Superior temporal gyrus (tissue), 1 donor: Measurements from ENCODE around the gene AGR2.
A peak's percentile ranks its signal among the peaks of the same experiment; 100 is the strongest.
"Not testable (repeated sequence)": the region's sequence is repeated elsewhere in the genome, so short reads cannot be mapped to it uniquely, and the experiment has no call there.

Experiments used
- DNase-seq: peaks from one replicate; pipeline ENCODE4 v3.0.0-alpha.2; 2016; ENCODE audit errors: extremely low spot score

AGR2 gene

GRCh38 chr7:16774294-16774693 is 30.5 kb downstream of the AGR2 start:
- DNase-seq, result no peak

- peak; percentile 11 for DNase-seq
Measured at GRCh38 chr7:16773884-16774283, 30.9 kb downstream of the AGR2 start.

DNA sequence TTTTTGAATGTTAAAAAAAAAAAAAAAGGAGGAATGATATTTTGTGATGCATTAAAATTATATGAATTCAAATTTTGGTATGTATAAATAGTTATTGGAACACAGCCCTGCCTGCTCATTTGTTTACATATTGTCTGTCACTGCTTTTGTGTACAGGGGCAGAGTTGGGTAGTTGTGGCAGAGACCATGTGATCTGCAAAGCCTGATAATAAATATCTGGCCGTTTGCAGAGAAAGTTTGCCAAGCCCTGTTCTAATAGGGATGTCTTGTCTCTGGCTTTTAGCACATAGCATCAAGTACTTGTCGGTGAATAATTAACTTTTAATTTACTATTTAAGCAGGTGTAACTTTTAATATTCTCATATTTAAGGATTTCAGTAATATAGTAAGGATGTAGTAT is 31.5 kb downstream of the AGR2 start:
- no peak for DNase-seq

- DNase-seq, result peak; percentile 18
Measured at GRCh38 chr7:16770657-16771329, 34.0 kb downstream of the AGR2 start.

DNA sequence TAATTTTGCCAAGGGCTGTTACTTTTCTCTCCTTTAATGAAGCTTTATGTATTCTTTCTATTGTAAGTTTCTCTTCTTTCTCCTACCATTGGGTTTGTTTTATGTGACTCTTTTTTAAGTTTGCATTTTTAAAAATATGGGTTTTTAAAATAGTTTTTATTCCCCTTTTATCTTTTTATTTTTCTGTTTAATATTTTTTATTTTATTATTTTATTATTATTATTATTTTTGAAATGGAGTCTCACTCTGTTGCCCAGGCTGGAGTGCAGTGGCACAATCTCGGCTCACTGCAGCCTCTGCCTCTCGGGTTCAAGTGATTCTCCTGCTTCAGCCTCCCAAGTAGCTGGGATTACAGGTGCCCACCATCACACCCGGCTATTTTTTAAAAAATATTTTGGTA is 34.8 kb downstream of the AGR2 start:
- not testable (repeated sequence) for DNase-seq

DNA sequence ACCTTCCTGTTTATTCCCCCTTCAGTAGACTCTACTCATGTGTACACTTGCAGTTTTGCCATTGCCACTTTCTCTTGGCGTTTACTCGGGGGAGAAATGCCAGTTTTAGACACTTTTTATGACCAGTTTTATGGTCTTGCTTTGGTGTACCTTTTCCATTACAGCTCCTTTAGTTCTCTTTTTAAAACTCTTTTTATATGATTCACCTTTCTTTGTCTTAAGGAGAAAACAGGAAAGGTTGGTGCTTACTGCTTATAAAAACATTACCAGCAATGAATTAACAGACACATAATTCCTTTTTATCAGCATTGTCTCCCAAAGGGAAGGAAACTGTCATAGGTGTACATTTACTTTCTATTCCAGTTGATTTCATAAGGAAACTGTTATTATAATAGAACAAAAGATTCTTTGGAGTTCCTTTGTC is 39.4 kb downstream of the AGR2 start:
- no peak for DNase-seq

- DNase-seq, result no peak
Measured at GRCh38 chr7:16764942-16765341, 39.9 kb downstream of the AGR2 start.

- DNase-seq, result no peak
Measured at GRCh38 chr7:16762177-16762576, 42.6 kb downstream of the AGR2 start.

DNA sequence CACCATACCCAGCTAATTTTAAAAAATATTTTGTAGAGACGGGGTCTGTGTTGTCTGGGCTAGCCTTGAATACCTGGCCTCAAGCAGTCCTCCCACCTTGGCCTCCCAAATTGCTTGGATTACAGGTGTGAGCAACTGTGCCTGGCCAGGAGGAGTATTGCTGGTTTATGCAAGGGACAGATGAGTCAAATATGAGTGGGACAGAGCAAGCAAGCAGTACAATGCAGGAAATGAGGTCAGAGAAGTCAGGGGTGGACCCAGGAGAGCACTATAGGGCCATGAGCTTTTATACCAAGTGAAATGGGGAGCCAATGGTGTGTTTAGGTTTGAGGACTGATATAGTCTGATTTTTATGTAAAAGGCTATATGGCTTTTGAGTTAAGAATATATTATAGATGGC is 45.0 kb downstream of the AGR2 start:
- no peak for DNase-seq

DNA sequence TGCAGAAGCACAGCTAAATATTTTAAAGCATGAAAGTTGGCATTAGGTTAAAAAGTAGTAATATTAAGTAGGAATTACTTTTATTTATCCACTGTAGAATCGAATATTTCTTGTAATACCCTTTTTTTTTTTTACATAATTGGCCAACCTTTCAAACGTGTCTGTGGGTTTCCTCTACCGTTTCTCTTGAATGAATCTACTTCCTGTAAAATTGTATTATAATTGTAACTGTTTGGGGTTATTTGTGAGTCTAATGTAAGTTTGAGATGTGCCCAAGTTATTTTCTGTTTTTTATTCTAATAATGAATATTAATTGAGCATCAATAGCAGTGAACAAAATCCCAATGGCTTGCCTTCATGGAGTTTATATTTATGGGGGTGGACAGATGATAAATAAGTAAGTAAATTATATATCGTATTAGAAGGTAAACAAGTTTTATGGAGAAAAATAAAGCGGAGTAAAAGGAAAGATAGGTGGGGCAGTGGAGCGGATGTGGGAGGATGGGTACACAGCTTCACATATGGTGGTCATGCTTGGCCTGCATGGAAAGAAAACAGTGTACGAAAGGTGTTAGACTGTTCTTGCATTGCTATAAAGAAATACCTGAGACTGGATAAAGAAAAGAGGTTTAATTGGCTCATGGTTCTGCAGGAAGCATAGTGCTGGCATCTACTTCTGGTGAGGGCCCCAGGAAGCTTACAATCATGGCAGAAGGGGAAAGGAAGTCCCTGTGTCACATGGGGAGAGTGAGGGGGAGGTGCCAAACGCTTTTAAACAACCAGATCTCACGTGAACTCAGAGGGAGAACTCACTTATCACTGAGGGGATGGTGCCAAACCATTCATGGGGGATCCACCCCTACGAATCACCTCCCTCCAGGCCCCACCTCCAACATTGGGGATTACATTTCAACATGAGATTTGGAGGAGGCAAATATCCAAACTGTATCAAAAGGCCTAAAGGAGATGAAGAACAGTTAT is 45.9 kb downstream of the AGR2 start:
- no peak for DNase-seq

DNA sequence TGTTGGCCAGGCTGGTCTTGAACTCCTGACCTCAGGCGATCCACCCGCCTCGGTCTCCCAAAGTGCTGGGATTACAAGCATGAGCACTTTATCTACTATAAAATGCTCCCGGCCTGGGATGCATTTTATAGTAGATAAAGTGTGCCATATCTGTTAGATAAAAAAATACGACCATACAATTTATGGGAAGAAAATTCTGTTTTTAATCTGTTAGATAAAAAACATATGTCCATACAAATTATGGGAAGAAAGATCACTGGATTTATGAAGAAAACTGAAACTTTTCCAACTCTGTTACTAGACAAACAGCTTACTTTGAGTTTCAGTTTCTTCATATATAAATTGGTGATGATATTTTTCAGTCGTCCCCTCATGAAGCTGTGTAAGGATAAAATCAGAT is 46.8 kb downstream of the AGR2 start:
- no peak for DNase-seq

DNA sequence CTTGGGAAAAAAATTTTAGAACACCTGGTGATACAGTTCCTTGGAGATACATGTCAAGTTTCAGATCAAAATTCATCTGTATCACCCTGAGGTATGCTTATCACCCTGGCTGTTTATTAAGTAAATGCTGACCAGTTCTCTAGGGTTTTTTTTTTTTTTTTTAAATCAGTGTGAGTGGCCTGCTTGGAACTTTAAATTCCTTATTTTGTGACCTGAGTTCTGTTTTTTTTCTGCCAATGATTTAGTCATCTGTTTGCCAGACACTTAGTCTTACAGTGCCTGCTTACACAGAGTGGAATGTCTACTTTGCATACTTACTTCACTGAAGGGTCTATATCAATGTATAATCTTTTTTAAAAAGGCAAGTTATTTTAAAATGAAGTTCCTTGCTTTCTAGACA is 49.4 kb downstream of the AGR2 start:
- peak; percentile 23 for DNase-seq

DNA sequence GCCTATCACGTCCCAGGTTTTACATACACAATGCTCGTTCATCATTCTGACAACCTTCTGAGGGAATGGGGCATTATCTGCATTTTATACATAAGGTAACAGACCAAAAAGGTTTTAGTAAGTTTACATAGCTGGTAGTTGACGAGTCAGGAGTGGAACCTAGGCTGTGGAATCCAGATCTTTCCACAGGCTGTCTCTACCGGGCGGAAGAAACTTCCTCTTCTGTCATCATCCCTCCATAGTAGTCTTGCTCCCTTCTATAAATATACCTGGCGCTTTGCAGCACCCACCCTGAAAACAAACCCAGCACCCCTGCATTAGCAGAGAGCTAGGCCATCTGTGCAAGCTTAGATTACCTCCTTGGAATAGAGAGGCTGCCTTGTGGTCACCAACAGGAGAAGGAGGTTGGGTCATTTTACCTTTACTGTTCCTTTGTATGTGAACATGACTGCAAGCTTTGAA is 49.9 kb downstream of the AGR2 start:
- DNase-seq, result peak; percentile 45

- DNase-seq, result peak; percentile 9
Measured at GRCh38 chr7:16753932-16754855, 50.6 kb downstream of the AGR2 start.

DNA sequence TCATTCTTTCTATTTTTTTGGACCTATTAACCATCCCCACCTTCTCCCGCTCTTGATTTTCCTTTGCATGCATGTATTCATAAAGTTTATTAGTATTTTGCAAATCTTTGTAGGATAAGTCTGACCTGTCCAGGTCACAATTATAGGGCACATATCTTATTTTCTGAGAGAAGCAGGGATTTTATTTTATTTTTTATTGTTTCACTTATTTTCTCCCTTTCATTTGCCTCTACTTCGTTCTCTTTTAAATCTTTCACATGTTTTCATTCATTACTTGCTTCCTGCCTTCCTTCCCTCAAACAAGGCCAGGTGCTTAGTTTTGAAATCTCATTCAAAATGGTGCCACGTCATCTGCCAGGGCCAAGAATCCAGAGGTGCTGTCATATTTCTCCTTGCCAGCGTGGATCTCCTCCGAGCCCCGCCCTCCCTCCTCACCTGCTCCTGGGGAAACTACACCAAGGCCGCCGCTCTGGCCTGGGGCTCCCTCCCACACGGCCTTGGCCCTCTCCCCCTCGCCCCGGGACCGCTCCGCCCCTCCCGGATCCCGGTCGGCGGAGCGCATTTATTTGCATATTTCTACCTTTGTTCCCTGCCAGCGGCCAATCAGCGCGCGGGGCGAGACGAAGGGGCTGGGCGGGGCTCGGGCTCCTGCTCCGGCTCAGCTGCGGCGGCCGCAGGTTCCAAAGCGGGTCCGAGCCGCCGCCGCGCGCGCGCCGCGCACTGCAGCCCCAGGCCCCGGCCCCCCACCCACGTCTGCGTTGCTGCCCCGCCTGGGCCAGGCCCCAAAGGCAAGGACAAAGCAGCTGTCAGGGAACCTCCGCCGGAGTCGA is 51.5 kb downstream of the AGR2 start, which contains the start of gene TSPAN13:
TSS of gene TSPAN13 (plus strand) at position 654 of the 830 bp plus-strand sequence. CDS start 213 bp downstream, outside the sequence.
- DNase-seq, result peak; percentile 36

DNA sequence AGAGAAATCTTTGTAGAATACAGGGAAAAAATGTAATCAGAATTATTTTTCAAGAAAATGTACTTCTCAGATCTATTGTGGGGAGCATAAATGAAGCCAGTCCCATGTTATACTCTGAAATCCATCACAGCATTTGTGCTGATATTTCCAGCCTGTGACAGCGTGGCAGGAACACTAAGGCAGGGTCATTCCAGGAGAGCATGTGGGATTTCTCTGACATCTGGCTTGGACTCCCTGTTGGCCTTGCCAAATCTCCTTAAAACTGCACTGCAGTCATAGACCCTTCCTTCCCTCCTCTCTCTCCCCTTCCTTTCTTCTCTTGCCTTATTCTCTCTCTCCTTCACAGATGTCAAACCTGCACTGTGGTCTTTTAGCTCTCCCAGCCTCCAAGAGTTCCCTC is 57.7 kb downstream of the AGR2 start:
- DNase-seq, result no peak

DNA sequence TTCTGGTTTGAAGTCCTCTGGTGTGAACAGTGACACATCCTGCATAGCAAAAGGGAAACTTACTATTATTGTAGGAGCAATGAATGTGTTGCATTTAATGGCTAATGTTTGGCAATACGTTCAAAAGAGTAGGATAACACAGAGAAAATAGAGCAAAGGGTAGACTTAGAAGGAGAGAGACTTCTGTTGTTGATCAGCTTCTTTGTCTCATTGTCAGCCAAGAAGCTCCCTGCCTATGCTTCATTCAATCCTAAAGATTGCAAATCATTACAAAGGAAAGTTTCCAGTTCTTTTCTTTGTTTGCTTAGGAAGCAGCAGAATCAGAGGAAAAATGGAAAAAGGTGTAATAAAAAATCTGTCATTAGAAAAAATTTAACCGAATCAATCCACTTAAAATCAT is 59.2 kb downstream of the AGR2 start:
- DNase-seq, result no peak

DNA sequence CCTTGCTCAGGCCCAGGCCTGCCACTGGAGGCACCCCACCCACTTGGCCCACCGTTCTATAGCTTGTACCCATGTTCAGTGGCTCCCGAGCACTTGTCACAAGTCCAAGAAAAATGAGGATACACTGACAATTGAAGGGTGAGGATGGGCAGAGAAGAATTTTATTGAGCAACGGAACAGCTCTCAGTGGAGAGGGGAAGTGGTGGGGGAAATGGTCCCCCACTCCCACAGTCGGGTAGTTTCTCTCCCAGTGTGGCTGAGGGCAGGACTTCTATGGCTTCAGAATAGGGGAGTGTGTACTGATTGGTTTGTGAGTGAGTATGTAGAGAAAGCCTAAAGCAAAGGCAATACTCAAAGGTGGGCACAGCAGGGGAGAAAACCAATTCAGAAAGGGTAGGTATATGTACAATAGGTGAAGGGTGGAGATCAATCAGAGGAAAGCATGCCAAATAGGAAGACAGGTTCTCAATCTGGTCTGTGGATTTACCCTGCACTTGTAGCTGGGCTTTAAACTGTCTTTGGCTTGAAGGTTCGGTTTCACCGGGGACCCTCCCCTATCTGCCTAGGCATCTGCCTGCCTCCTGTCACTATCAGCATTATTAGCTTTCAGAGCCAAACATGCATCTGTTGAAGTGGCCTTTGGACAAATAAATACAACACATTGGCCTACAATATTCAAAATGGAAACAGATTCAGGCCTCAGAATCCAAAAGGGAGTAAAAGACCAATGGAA is 60.1 kb downstream of the AGR2 start:
- no peak for DNase-seq

DNA sequence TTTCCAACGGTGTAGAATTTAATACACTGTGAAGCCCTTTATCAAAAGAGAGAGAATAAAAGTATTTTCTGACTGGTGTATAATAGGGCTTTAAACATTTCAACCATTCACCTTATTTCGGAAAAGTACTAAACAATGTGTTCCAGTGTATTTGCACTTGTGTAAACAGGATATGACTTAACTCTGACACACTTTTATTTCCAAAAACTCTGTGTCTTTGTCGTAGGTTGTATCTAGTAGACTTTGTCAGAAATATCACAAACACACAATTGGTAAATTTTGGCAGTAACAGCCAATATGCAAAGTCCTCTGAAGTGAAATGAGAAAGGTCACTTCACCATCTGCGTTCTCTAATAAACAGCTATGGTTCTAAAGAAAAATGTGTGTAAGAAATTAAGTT is 61.6 kb downstream of the AGR2 start:
- no peak for DNase-seq

- no peak for DNase-seq
Measured at GRCh38 chr7:16742547-16742946, 62.3 kb downstream of the AGR2 start.
